Body of pancreas (tissue), 4 donors: ENCODE data around the gene RGS16.

Experiments
- CTCF ChIP-seq, 7 experiments: fragments of 450-650 bp in 4 of 7; fragments of 200-600 bp in 3 of 7; sonication (generic) in 3 of 7; IDR thresholded peaks; one replicate each; pipeline ENCODE4 v1.5.1; 2016 to 2019; ENCODE audit warnings: antibody characterized with exemption in 7 of 7
- POLR2A ChIP-seq, 3 donors: fragments of 450-650 bp; IDR thresholded peaks; one replicate each; pipeline ENCODE4 v1.6.1; 2016; ENCODE audit warnings: antibody characterized with exemption in 3 of 3, mild to moderate bottlenecking in 2 of 3

- no peak for TF ChIP-seq POLR2A (IDR thresholded peaks at IDR 0.05)
- no peak for TF ChIP-seq CTCF (IDR thresholded peaks at IDR 0.05)
These were observed 48.7 kb upstream of the RGS16 start for GRCh38 chr1:182652933-182653332.
